Gastrocnemius medialis (tissue), 4 donors: Measurements from ENCODE around the gene WWP2.

Experiments
- CTCF ChIP-seq, 5 experiments: fragments of 450-650 bp in 3 of 5; fragments of 200-600 bp in 2 of 5; sonication (generic) in 2 of 5; IDR thresholded peaks in 4 of 5; conservative IDR thresholded peaks in 1 of 5; 1 replicate in 4 of 5; 2 replicates in 1 of 5; pipeline ENCODE4 v1.5.1; 2016 to 2019; ENCODE audit warnings: antibody characterized with exemption in 5 of 5, mild to moderate bottlenecking in 3 of 5, moderate library complexity in 3 of 5
- POLR2A ChIP-seq, 2 donors: fragments of 450-650 bp; IDR thresholded peaks; one replicate each; pipeline ENCODE4 v1.6.1; 2017; ENCODE audit warnings: antibody characterized with exemption in 2 of 2, mild to moderate bottlenecking in 2 of 2, moderate library complexity in 2 of 2

- TF ChIP-seq POLR2A (IDR thresholded peaks at IDR 0.05): no peak
- no peak for TF ChIP-seq CTCF (IDR thresholded peaks at IDR 0.05 in 4 of 5, conservative IDR thresholded peaks at IDR 0.05 in 1 of 5)
Observed at GRCh38 chr16:69904495-69905170, 142.5 kb downstream of the WWP2 start.
